Erythroblast (primary cell): ENCODE data around the gene PTPRU.

ENCODE experiments used
- GATA1 ChIP-seq: IDR thresholded peaks from 2 replicates; pipeline ENCODE4 v1.6.1; 2011; ENCODE audit warnings: low read depth, mild to moderate bottlenecking, control low read depth, low read length, moderate library complexity
- POLR2A ChIP-seq: IDR thresholded peaks from 2 replicates; pipeline ENCODE4 v1.6.1; 2011; ENCODE audit warnings: mild to moderate bottlenecking, low read length

DNA sequence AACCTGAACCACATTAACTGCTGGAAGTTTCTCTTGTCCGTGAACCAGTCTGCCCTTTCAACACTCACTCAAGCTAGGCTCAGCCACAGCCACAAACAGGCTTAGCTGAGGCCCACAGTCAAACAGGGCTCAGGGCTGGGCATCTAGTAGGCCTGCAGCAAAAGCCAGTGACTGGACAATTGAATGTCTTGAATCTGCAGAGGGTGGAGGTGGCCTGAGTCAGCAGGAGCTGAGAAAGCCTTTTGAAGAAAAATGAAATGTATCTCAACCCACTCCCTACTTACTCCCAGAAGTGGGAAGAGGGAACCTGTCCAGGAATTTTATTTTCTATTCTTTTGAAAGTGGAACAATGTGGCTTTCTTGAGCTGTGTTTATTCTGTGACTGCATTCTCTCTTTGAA, 95.4 kb downstream of the PTPRU start:
- TF ChIP-seq POLR2A (no peak), GATA1 (no peak)
